Activated CD4-positive, alpha-beta T cell treated with anti-CD3 and anti-CD28 coated beads for 1 hour (primary cell): ENCODE data around the gene CNTN5.

ENCODE experiments used
- DNase-seq: peaks from one replicate; pipeline ENCODE4 v3.0.0-alpha.2; 2020

Gene CNTN5

GRCh38 chr11:99645934-99646333, 625.2 kb downstream of the CNTN5 start:
- no peak for DNase-seq

- no peak for DNase-seq
Observed at GRCh38 chr11:99670067-99670676, 649.4 kb downstream of the CNTN5 start.

- no peak for DNase-seq
Observed at GRCh38 chr11:99671808-99672409, 651.2 kb downstream of the CNTN5 start.

DNA sequence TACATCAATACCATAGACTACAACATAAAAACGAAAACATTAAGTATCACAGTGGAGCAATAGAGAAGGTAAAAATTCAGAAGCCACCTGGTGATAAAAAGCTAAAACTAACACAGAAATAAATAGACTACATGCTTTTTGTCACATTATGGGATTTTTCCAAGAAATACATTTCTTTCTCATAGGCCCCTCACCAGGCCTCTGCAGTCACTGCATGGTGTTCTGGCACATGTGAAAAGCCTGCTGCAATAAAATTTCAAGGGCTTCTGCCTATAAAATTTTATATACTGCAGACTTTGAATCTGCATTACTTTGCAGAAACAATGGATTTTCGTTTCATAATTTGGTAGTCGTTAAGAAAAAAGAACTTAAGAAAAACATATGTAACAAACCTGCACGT, 655.5 kb downstream of the CNTN5 start:
- DNase-seq = no peak

DNA sequence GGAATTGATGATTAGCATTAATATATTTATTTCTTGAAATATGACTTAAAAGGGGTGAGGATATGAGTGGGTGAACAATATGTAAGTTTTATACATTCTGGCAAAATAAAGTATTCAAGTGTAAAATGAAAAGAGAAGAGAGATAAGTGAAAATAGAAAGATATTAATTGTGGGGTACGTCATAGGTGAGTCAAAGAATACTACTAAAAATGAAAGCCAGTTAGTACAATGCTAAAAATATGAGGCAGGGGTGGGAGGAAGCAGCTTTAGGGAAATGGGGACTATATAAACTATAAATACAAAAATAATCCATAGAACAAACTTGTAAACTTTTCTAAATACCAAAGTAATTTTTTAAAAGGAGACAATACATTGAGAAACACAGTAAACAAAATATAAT, 661.4 kb downstream of the CNTN5 start:
- no peak for DNase-seq

GRCh38 chr11:99682646-99683045, 661.9 kb downstream of the CNTN5 start:
- DNase-seq = no peak

GRCh38 chr11:99683933-99684332, 663.2 kb downstream of the CNTN5 start:
- no peak for DNase-seq

GRCh38 chr11:99686838-99687237, 666.1 kb downstream of the CNTN5 start:
- no peak for DNase-seq

GRCh38 chr11:99687320-99687719, 666.6 kb downstream of the CNTN5 start:
- DNase-seq = no peak

- no peak for DNase-seq
Observed at GRCh38 chr11:99693941-99694492, 673.3 kb downstream of the CNTN5 start.

DNA sequence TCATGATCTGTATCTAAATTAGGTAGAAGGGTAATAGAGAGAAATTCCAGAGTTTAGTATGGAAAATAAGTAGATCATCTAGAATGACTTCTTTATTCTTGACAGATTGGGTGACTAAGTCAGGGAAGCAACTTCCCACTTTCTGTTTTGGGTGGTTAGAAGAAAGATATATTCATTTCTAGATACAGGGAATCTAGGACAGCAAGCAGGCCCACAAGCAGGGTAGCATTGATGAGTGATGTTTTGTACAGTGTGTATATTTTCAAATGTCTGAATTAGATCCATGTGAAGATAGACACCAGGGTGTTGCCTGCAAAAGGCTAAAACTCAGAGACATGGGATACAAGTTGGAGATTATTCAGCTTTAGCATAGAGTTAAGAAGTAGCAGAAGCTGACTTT, 674.4 kb downstream of the CNTN5 start:
- DNase-seq = no peak

GRCh38 chr11:99706848-99707247, 686.1 kb downstream of the CNTN5 start:
- no peak for DNase-seq

DNA sequence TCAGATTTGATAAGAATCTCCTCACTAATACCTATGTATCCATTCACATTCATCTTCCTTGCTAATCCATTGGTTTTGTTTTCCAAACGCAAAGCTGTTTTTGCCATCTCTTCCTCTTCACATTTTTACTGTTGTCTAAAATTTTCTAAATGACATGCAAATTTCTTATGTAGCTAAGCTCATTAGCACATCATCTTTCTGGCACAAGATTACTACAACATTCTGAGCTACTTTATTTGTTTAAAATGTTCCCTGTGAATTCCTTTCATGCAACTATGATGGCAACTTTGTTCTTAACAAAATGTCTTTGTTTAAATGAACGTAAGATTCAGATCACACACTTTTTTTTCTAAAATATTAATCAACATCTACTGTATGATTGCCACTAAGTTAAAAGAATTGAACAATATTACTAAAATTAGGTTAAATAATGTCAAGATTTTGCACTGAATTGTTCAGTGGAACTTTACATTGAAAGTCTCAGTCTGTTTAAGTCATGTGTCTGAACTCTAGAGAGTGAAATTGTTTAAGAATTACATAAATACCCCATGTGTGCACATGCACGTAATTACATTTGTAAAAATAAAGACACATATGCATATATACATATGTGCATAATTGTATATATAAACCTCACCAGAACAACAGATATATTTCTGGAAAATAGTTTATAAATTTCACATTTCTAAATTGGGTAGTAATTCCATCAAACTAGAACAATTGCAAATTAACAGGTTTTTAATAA, 688.4 kb downstream of the CNTN5 start:
- DNase-seq = no peak

- no peak for DNase-seq
Observed at GRCh38 chr11:99716302-99716701, 695.6 kb downstream of the CNTN5 start.

GRCh38 chr11:99718291-99718690, 697.5 kb downstream of the CNTN5 start:
- DNase-seq = no peak

DNA sequence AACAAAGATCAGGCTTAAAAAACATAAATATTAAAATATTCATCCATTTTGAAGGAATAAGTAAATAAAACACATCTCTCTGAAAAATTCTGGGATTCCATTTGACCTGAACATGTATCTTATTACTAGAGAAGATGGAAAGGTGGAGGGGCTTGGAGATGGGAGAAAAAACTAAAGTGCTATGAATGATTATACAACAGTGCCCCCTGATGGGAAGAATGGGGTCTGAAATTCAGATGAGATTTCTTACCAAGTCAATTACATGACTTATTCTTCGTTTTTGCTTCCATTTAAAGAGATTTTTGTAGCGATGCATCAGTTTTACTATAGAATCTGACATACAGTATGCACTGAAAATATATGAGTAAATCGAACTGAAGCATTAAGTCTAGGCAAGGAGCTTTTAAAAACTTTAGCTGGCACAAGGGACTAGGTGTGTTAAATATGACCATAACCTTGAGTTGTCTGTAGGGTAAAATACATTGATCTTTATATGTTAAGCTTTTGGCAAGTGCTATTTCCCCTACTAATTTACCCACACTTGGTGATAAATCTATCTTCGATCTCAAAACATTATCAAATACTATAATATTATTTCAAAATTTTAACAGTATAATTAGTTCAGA, 718.8 kb downstream of the CNTN5 start:
- no peak for DNase-seq

GRCh38 chr11:99742501-99742900, 721.8 kb downstream of the CNTN5 start:
- DNase-seq = no peak

GRCh38 chr11:99759787-99760186, 739.0 kb downstream of the CNTN5 start:
- no peak for DNase-seq

DNA sequence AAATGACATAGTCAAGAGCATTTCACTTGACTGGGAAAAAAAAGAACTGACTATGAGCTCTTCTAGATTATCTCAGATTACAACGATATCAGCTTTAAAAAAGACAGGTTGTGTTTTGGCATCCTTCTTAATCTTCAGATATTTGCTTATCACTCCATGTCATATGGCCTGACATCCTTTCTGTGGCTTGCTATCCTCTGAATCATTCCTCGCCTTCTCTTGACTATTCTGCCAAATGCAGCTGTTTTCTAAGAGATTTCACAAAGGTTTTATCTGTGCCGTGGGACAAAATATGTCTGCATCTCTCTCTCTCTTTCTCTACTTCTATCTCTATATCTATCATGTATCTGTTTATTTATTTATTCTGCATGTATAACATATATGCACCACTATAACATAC, 746.1 kb downstream of the CNTN5 start:
- no peak for DNase-seq

DNA sequence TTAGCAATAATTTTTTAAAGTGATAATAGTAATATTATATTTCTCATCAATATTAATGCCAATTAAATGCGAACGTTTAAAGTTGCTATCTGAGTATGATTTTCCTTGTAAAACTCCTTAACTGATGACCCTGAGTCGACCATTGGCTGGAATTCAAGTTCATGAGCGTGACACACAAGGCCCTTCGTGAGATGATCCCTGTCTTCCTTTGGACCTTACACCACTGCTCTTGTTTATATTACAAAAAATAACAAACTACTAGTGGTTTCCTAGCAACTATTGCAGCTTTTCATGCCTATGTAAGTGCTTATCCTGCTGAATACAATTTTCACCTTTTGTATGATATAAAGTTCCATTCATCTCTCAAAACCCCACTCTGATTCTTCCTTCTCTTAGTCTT, 752.9 kb downstream of the CNTN5 start:
- no peak for DNase-seq

DNA sequence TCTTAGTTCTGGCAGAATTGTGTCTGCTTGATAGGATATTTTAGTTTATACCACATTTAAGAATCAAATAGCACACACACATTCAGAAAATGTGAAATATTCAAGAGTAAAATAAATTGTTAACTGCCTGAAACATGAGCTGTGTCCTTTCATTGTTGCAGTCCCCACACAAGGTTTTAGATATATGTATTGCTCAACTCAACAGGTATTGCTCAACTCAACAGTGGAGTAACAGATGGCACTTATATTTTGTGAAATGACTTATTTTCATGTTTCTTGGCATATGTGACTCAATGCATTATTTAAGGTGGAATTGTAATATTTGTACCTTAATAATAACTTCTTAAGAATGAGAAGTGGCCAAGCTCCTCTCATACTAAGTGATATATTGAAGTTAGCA, 760.3 kb downstream of the CNTN5 start:
- DNase-seq = no peak

GRCh38 chr11:99791354-99791753, 770.6 kb downstream of the CNTN5 start:
- DNase-seq = no peak

- DNase-seq = no peak
Observed at GRCh38 chr11:99795999-99796398, 775.2 kb downstream of the CNTN5 start.

DNA sequence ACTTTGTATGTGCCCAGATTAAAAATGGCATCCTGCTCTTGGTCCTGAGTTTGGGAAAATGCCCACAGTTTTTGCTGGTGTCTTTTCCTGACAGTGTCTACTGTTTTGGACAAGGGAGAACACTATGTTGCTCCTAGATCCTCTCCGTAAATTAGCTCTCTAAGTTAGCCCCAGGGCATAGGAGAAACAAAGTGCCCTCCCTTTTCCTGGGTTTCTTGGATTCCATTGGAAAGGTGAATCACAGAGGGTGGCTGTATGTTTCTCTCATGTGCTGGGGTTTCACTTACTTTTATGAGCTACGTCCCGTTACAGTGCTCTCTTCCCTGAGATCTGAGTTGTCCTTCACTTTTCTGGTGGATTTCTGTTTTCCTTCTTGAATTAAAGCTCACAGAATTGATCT, 782.8 kb downstream of the CNTN5 start:
- DNase-seq = no peak
